Subcutaneous adipose tissue (tissue), 4 donors: ENCODE results near the gene ZC3H12D. TPM values are rescaled to one million over a fixed set of nuclear protein-coding genes. Genes with fewer than 3 reads are reported as not detected.

ENCODE experiments used
- total RNA-seq, 4 donors: library from RNA; depleted of rRNA; stranded (reverse); fragments of >200 nt; gene quantifications; one replicate each; pipeline ENCODE4 v1.1.0, GENCODE V29; 2016
- TF ChIP-seq, protein P1 (sequence below): fragments of 450-650 bp; IDR thresholded peaks from one replicate; pipeline ENCODE4 v1.5.1; 2016; ENCODE audit warnings: low read depth, mild to moderate bottlenecking, control low read depth, antibody characterized with exemption, moderate library complexity

The ZC3H12D gene
- total RNA-seq, 4 donors from 2014 or later: 1.8 to 11.2 (median 4.8) TPM

DNA sequence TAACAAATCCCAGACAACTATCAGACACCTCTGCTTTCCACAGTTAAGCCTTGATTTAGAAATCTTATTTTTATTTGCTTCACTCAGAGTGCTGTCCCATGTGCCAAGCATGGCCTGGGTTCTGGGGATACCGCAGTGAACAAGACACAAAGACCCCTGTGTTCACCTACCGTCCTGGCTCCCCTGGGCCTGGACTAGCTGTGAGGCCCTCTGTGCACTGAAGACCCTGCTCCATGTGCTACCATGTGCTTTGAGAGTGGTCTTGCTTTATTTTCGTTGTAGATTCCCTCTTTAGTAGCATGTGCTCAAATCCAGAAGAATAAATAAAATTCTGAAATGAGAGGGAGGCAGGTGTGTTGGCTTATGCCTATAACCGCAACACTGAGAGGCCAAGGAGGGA is 62.2 kb downstream of the ZC3H12D start:
- TF ChIP-seq, protein P1, sequence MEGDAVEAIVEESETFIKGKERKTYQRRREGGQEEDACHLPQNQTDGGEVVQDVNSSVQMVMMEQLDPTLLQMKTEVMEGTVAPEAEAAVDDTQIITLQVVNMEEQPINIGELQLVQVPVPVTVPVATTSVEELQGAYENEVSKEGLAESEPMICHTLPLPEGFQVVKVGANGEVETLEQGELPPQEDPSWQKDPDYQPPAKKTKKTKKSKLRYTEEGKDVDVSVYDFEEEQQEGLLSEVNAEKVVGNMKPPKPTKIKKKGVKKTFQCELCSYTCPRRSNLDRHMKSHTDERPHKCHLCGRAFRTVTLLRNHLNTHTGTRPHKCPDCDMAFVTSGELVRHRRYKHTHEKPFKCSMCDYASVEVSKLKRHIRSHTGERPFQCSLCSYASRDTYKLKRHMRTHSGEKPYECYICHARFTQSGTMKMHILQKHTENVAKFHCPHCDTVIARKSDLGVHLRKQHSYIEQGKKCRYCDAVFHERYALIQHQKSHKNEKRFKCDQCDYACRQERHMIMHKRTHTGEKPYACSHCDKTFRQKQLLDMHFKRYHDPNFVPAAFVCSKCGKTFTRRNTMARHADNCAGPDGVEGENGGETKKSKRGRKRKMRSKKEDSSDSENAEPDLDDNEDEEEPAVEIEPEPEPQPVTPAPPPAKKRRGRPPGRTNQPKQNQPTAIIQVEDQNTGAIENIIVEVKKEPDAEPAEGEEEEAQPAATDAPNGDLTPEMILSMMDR: no peak

DNA sequence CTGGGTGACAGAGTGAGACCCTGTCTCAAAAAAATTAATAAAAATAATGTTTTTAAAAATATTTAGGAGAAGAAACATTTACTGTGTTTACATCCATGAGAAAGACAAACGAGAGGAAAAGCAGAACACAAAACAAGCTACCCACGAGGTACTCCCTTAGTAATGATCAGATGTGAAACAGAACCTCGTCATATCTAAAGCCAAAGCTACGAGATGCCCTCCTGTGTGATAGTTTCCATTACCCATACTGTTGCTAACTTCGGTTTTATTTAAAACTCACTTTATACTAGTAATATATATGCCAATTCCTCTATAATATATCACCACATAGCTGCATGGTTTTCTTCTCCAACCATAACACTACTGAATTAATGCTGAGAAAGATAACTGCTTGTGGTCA is 63.7 kb downstream of the ZC3H12D start:
- TF ChIP-seq, protein P1: no peak

DNA sequence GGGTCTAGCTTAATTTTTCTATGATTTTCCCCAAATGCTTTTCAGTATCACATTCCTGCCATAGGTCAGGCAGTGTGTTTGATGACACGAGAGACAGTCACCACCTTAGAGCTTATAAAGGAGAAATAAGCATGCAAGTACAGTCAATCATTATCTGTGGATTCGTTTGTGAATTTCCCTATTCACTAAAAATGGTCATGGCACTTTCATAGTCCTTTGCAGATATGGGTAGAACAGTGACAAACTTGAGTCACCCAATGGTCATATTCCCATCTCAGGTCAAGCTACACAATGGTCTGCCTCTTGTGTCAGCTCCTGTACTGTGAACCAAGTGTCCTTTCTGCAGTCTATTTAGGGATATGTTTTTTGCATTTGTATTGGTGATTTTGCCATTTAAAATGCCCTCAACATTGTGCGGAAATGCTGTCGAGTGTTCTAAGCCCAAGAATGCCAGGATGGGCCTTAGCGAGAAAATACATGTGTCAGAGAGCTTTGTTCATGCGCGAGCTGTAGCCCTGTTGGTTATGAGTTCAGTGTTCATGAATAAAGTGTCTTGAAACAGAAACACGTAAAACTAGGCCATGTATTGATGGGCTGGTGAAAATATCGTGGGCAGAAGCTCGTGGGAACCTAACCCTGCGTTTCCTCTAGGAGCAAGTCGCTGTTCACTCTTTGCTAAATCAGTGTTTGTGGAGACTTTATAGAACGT is 65.0 kb downstream of the ZC3H12D start:
- TF ChIP-seq, protein P1: no peak

DNA sequence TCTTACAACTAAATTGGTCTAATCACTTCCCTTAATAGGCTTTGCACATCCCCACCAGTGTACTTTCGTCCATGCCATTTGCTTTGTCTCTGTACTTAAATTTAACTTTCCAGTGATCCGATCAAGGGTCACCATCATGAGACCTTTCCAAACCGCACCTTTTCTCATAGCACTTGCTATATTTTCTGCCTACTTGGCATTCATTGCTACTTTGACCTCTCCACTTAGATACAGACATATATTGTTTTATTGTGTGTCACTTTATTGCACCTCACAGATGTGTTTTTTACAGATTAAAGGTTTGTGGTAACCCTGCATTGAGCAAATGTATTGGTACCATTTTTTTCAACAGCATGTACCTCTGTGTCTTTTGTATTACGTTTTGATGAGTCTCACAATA is 70.0 kb downstream of the ZC3H12D start:
- TF ChIP-seq, protein P1: no peak

DNA sequence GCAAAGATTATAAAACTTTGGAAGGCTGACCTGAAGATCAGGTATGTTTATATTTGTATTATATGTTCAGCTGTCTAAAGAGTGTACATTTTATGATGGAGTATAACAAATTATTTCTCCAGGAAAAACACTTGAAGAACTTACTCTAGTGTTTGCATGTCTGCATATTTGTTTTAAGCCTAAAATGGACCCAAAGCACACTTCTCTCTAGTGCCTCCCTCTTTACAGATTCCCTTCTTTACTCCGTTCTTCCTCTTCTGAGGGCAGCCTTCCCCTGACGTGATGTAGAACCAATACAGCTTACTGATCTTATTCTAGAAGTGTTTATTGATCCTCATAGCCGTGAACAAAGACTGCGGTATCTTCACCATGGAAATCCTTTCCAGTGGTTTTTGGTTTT is 70.8 kb downstream of the ZC3H12D start:
- TF ChIP-seq, protein P1: no peak

DNA sequence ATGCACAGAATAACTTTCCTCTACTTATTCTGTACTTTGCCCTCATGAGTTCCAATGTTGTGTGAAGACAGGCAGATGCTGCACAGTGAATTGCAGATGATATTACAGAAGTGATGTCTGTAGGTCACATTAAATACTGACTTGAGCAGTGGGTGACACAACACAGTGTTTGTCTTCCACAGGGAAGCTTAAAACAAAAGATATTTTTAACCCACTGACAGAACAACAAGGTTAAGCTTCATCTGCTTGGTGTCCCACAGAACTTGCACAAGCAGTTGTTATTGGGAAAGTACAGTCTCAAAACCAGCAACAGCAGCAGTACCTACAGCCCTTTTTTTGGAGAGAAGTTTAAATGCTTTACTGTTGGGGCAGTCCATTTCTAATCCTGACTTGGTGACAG is 74.3 kb downstream of the ZC3H12D start:
- TF ChIP-seq, protein P1: no peak

DNA sequence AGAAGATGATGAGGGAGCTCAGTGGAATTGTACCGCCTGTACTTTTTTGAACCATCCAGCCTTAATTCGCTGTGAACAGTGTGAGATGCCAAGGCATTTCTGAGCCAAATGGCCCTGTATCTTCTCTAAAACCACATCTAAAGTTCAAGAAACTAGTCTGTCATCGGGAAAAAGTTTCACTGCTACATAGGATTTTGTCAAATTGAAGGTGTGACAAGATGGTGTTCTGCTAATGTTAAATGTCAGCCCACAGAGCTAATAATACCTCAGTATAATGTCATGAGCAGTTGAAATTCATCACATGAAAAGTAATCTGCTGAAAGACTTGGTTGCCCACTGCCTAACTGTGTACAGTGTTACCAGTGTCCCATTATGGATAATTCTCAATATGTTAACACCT is 75.2 kb downstream of the ZC3H12D start:
- TF ChIP-seq, protein P1: no peak
